PFSK-1 (cell line): ENCODE results near the gene PLAAT3.

Experiments used
- FOXP2 ChIP-seq: optimal IDR thresholded peaks from 2 replicates; pipeline ENCODE3; 2011; ENCODE audit warnings: borderline replicate concordance, control low read depth, inconsistent platforms; ENCODE audit not compliant: insufficient read depth; ENCODE audit errors: extremely low read length, extremely low read depth
- POLR2AphosphoS5 ChIP-seq: IDR thresholded peaks from 2 replicates; pipeline ENCODE4 v1.6.1; 2012; ENCODE audit warnings: low read depth, mild to moderate bottlenecking, control low read depth, low read length, moderate library complexity
- SIN3A ChIP-seq: IDR thresholded peaks from 2 replicates; pipeline ENCODE4 v1.6.1; 2012; ENCODE audit warnings: mild to moderate bottlenecking, low read length, moderate library complexity, borderline replicate concordance; ENCODE audit not compliant: insufficient read depth
- TAF1 ChIP-seq: IDR thresholded peaks from 2 replicates; pipeline ENCODE4 v1.6.1; 2012; ENCODE audit warnings: low read length, control low read depth, borderline replicate concordance; ENCODE audit not compliant: insufficient read depth
- TF ChIP-seq, protein P1 (sequence below), 2 experiments: IDR thresholded peaks; 2 replicates each; pipeline versions ENCODE4 v1.6.1 to v1.8.0; 2011 to 2012; ENCODE audit warnings: low read depth in 2 of 2, low read length in 2 of 2, control low read depth in 1 of 2, inconsistent platforms in 1 of 2, mild to moderate bottlenecking in 1 of 2, moderate library complexity in 1 of 2; ENCODE audit not compliant: insufficient read depth in 1 of 2

Gene PLAAT3

DNA sequence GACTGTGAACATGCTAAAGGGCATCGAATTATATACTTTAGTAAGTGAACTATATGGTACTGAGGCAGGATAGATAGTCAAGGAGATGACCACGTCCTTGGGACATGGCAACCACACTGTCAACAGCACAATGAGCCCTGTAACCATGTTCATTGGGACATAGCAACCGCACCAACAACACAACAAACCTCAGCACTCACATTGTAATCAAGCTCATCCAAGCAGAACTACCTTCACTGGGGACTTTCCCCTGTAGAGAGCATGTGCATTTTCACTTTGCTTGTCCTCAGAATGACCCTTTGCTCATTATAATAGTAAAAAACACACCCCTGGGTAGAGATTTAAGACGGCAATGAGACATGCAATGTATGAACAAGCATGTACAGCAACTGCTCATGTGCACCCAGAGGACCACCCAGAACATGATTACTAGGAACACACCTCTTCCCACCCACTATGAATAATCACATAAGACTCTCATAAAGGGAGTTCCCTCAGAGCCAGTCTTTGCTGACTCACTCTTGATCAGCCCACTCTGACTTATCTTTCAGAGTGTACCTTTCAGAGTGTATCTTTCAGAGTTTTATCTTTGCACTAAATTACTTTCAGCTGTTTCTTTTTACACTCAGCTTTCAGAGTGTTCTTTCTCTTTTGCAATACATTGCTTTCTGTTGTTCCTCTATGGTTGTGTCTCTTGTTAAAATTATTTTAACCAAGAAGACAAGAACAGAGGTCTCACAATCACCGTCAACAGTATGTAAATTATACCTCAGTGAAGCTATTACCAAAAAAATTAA, 47.0 kb downstream of the PLAAT3 start:
- no peak for TF ChIP-seq POLR2AphosphoS5
- TF ChIP-seq SIN3A = no peak
- no peak for TF ChIP-seq FOXP2
- no peak for TF ChIP-seq TAF1
- TF ChIP-seq, protein P1, sequence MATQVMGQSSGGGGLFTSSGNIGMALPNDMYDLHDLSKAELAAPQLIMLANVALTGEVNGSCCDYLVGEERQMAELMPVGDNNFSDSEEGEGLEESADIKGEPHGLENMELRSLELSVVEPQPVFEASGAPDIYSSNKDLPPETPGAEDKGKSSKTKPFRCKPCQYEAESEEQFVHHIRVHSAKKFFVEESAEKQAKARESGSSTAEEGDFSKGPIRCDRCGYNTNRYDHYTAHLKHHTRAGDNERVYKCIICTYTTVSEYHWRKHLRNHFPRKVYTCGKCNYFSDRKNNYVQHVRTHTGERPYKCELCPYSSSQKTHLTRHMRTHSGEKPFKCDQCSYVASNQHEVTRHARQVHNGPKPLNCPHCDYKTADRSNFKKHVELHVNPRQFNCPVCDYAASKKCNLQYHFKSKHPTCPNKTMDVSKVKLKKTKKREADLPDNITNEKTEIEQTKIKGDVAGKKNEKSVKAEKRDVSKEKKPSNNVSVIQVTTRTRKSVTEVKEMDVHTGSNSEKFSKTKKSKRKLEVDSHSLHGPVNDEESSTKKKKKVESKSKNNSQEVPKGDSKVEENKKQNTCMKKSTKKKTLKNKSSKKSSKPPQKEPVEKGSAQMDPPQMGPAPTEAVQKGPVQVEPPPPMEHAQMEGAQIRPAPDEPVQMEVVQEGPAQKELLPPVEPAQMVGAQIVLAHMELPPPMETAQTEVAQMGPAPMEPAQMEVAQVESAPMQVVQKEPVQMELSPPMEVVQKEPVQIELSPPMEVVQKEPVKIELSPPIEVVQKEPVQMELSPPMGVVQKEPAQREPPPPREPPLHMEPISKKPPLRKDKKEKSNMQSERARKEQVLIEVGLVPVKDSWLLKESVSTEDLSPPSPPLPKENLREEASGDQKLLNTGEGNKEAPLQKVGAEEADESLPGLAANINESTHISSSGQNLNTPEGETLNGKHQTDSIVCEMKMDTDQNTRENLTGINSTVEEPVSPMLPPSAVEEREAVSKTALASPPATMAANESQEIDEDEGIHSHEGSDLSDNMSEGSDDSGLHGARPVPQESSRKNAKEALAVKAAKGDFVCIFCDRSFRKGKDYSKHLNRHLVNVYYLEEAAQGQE (IDR thresholded peaks at IDR 0.05; ENCODE audit: insufficient read depth in 1 of 2, low read depth in 2 of 2, low read length in 2 of 2) = no peak

DNA sequence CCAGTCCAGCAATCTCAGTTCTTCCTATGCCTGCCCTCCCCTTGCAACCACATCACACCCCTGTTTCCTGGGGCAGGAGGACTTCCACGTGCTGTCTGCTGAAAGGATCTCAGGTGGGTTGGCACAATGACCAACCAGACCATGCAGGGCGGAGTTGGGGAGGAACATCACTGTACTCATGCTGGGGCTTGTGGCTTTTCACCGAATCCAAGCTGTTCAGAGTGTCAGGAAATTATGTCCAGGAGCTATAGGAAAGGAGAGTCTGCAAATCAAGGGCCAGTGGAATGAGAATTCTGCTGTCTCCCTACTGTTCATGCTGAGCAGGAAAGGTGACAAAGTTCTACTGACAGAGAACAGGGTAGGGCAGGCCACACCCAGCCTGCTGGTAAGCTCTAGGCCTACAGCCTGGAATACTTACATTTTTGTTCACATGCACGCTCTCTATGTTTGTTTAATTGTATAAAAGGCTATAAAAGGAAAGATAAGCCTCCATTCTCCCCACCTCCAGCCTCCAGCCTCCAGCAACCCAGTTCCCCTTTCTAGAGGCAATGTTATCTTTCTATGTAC, 49.4 kb downstream of the PLAAT3 start:
- TF ChIP-seq TAF1 (no peak), SIN3A (no peak), FOXP2 (no peak), POLR2AphosphoS5 (no peak)
- TF ChIP-seq, protein P1 (IDR thresholded peaks at IDR 0.05; ENCODE audit: insufficient read depth in 1 of 2, low read depth in 2 of 2, low read length in 2 of 2) = no peak

DNA sequence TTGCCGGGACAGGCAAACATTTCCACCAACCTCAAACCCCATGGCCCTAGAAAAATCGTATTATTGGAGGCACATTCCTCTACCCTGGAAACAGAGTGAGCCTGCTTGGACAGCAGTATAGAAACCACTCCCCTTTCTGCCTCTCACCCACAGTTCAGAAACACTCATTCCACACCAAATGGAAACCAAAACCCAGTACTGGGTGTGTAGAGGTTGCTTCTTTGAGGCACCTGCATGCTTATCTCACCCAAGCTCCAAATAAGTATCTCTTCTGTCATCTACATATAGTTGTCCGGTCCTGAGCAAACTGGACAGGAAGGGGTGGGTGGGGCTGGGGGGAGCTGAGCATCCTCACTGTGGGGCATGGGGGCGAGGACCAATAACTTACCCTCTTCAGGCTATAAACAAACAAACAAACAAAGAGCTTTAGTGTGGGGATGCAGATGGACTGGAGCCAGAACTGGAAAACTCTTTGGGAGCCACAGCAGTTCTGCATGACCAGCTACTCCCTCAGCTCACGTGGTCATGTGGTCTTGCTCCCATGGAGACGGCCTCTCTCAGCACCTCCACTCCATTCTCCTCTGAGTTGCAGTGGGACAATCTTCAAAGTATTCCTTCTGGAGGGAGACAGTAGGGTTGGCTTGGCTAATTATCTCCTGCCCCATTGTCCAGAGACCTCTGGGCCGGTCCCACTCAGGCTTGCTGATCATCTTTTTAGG, 50.0 kb downstream of the PLAAT3 start:
- TF ChIP-seq POLR2AphosphoS5 (no peak), SIN3A (no peak)

DNA sequence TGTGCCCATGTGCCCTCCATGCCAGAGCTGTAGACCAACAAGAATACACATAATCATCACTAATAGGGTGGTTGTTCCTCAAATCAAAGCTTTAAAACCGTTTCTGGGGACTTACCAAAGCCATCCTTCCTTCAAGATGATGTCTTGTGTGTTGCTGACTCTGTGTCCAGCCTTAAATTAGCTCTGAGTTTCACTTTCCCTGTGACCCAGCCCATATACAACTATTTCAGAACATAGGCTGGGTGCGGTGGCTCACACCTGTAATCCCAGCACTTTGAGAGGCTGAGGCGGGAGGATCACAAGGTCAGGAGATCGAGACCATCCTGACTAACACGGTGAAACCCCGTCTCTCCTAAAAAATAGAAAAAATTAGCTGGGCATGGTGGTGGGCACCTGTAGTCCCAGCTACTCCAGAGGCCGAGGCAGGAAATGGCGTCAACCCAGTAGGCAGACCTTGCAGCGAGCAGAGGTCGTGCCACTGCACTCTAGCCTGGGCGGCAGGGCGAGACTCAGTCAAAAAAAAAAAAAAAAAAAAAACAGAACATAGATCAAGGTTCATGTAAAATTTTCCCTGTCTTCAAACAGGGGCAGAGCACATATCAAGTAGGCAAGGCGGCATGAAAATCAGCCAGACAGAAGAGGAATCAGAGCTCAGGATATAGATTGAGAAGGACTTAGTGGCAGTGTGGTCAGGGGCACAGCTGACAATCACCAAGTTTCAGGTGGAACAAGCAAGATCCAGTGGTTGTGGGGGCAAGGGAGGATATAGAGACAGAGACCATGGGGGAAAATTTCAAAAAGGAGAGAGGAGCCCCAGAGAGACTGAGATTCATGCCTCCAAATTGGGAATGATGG, 50.8 kb downstream of the PLAAT3 start, which contains the start of gene PLAAT2:
Gene PLAAT2 (minus strand): TSS at position 179 of the 855 bp plus-strand sequence. CDS start 55 bp downstream, at position 124.
- TF ChIP-seq POLR2AphosphoS5 (no peak), SIN3A (no peak), FOXP2 (no peak), TAF1 (no peak)
- TF ChIP-seq, protein P1 (IDR thresholded peaks at IDR 0.05; ENCODE audit: insufficient read depth in 1 of 2, low read depth in 2 of 2, low read length in 2 of 2) = no peak
